ENCODE results near the gene ARHGAP27. TPM values are rescaled to one million over a fixed set of nuclear protein-coding genes. Genes with fewer than 3 reads are reported as not detected.
A peak's percentile ranks its signal among the peaks of the same experiment; 100 is the strongest.

Gene ARHGAP27
- total RNA-seq, 1 donor from 2014 or later = 37.3 TPM

DNA sequence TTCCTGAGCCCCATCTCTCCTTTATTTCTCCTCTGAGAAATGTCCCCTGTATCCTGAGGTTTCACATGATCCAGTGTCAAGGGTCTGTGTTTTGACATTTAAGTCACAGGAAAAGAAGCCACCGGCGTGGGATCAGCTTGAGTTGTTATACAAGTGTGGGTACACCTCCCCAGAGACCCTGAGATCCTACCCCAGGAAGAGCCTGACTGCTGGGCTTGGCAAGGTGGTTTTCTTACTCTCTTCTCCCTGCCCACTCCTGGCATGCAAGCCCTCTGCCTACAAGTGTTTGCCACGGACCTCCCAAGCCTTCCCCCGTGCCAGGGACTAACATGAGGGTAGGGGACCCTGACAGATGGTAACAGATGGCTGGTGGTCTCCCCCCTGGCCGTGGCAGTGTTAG, 2.8 kb upstream of the ARHGAP27 start:
- ATAC-seq (no peak), DNase-seq (no peak)
- intact Hi-C loops (cut with micrococcal nuclease) = no loop called here

- DNase-seq = no peak
- ATAC-seq = no peak
- intact Hi-C loops (cut with micrococcal nuclease) = no loop called here
These were observed 477 bp upstream of the ARHGAP27 start for GRCh38 chr17:45433159-45433535.

GRCh38 chr17:45431531-45432404, 902 bp downstream of the ARHGAP27 start:
- ATAC-seq (peak; percentile 50), DNase-seq (peak; percentile 80)
- intact Hi-C loops (cut with micrococcal nuclease) = no loop called here

GRCh38 chr17:45430738-45431530, 1.7 kb downstream of the ARHGAP27 start:
- DNase-seq (no peak), ATAC-seq (no peak)
- intact Hi-C loops (cut with micrococcal nuclease) = no loop called here

DNA sequence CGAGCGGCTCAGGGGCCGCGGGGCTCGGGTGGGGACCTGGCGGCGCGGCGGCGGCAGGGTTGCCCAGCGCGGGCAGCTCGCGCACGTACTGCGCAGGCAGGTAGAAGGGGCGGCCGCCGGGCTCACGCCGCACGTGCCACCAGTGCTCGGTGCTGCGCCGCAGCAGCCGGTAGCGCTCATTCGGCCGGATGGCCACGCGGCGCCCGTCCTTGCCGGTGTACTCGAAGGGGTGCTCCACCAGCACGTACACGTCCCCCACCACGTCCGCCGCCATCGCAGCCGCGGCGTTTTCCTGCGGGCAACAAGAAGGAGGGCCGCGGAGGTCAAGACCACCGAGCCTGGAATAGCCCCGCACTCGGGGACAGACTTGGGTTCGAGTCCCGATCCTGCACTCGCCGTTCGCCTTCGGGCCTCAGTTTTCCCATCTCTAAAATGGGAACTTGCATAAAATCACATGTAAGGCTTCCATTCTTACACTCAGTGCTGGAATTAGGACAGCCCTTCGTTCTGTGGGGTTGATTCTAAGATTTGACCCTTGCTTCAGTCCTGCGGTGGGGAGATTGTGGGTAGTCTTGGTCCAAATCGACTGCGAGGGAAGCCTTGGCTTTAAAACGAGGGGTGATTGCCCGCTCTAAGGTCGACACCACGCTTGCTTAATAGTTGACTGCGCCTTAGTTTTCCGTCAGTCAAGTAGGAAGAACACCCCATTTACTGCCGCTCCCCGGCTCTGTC, 2.5 kb downstream of the ARHGAP27 start:
- ATAC-seq (no peak), DNase-seq (no peak)
- intact Hi-C loops (cut with micrococcal nuclease) = no loop called here

DNA sequence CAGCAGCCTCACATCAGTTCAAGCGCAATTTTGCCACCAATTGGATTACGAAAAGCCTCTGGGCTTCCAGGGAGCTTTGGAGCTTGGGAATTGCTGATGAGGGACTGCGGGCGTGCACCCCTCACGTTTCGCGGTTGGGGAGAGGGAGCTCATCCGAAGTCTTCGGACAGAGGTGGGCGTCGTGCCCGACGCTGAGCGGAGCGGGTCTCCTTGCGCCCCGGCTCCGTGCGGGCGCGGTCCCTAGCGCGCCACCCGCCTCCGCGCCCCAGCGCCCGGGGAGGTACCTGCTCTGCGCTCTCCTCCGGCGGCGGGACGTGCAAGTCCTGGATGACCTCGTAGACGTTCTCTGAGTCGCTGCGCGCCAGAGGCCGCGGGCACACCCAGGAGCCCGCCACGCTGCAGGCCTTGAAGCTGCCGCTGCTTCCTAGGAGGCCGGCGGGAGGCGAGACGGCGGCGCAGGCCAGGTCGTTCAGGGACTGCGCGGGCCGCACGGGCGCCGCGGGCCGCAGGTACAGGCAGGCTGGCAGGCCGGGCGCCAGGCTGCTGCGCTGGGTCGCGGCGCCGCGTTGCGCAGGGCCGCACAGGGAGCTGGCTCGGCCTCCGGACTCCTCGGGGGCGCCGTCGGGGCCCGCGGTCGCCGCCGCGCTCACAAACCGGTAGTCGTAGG, 3.2 kb downstream of the ARHGAP27 start:
- intact Hi-C loops (cut with micrococcal nuclease) = no loop called here

GRCh38 chr17:45428931-45429338, 3.7 kb downstream of the ARHGAP27 start:
- ATAC-seq (no peak), DNase-seq (no peak)
- intact Hi-C loops (cut with micrococcal nuclease) = no loop called here

More for the DNA sequence above, 3.2 kb downstream of the ARHGAP27 start:
- ATAC-seq = no peak
- no peak for DNase-seq

DNA sequence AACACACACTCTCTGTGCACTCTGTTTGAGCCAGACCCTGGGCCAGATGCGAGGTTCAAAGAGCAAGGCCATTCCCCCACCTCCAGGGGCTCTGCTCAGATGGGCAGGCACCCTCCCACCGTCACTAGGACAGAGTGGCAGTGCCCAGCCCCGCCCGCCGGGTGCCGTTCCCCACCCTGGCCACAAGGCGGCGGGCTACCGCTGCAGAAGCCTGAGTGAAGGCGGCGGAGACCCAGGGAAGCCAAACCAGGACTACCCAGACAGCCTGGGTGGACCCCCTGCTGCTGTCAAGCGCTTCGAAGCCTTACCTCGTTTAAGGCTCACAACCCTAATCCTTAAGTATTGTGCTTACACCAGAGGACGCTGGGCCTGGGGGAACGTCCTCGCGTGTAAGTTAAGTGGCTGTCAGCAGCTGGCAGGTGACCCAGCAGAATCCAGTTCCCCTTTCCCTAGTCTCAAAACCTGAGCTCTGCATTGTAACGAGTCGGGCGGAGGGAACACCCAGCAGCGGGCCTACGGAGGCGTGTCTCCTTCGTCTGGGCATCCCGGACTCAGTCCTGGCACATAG, 4.5 kb downstream of the ARHGAP27 start:
- peak; percentile 57 for ATAC-seq
- intact Hi-C loops (cut with micrococcal nuclease) = no loop called here
- DNase-seq = peak; percentile 87

GRCh38 chr17:45427181-45427835, 5.4 kb downstream of the ARHGAP27 start:
- DNase-seq (no peak), ATAC-seq (no peak)
- intact Hi-C loops (cut with micrococcal nuclease) = no loop called here

DNA sequence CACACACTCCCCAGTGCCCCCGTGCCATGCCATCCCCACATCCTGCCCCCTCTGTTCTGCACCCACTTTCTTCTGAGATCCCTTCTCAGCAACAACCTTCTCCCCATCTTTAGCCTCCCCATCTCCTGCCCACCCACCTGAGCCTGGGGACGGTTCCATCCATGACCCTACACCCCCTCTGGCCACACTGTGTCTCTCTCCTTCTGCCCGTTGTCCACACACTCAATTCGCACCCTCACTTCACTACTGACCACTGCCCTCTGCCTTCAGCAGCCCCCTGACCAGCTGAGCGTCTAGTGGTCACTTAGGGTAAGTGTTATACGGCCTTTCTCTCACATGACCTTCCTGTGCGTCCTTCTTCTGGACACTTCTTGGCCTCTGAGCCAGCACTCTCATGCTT, 6.1 kb downstream of the ARHGAP27 start:
- ATAC-seq = no peak
- intact Hi-C loops (cut with micrococcal nuclease) = no loop called here
- DNase-seq = no peak

DNA sequence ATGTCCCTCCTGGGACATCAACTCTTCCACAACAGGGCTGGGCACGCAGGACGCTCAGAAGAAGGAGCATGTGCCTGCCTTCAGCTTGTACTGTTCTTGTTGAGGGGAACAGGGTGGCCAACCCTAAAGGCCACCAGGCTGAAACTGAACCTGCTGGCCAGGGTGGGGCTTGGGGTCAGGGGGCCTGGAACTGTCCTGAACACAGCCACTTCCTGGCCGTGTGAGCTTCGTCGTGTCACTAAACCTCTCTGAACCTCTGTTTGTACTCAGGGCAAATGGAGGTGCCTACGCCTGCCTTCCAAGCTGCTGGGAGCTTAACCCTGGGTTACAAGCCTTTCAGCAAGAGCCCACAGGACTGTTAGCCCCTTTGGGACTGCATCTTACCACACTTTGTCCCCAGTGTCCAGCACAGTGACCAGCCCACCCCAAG, 6.7 kb downstream of the ARHGAP27 start:
- DNase-seq = no peak
- intact Hi-C loops (cut with micrococcal nuclease) = no loop called here
- no peak for ATAC-seq

- ATAC-seq (peak; percentile 76), DNase-seq (peak; percentile 80)
- intact Hi-C loops (cut with micrococcal nuclease) = no loop called here
These were observed 7.3 kb downstream of the ARHGAP27 start for GRCh38 chr17:45425125-45425983.

DNA sequence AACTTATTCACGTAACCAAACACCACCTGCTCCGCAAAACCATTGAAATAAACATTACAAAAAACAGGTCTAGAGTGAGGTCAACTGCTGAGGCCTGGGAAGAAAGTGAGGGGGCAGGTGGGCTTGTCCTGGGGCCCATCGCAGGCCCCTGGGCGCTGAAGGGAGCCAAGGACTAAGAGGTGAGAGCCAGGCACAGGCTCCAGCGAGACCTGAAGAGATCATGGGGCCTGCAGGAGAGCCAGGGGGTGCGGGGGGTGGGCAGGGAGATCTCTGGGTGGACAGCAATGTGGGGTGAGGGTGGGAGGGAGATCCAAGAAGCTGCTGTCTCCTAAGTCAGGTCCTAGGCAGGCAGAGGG, 7.9 kb downstream of the ARHGAP27 start:
- DNase-seq (peak; percentile 27), ATAC-seq (peak; percentile 5)
- intact Hi-C loops (cut with micrococcal nuclease) = no loop called here

GRCh38 chr17:45423975-45424335, 8.7 kb downstream of the ARHGAP27 start:
- intact Hi-C loops (cut with micrococcal nuclease) = no loop called here
- DNase-seq (no peak), ATAC-seq (no peak)

DNA sequence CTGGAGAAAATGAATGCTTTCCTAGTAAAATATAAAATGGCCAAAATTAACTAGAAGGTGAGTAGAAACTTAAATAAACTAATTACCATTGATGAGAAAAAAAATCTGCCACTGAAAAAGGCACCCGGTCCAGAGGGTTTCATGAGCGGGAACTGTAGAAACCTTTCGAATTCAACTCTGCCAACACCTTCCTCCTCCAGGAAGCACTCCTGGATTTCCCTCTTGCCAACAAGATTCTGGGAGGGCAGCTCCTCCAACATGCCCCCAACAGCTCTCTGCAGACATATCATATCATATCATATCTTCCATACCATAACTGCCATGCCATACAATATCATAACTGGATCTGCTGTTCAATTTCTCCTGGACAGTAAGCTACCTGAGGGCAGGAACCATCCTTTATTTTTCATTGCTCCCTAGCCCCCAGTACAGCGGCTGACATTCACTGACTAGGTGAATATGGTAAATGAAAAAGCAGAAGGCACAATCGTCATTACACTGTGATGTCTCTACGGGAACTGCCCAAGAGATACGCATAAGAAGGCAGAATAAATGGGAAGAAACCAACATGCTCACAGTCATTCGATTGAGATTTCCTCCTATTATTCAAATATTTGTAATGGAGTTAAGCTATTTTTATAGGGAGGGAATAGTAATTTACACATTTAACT, 9.2 kb downstream of the ARHGAP27 start:
- DNase-seq (no peak), ATAC-seq (no peak)
- intact Hi-C loops (cut with micrococcal nuclease) = no loop called here

DNA sequence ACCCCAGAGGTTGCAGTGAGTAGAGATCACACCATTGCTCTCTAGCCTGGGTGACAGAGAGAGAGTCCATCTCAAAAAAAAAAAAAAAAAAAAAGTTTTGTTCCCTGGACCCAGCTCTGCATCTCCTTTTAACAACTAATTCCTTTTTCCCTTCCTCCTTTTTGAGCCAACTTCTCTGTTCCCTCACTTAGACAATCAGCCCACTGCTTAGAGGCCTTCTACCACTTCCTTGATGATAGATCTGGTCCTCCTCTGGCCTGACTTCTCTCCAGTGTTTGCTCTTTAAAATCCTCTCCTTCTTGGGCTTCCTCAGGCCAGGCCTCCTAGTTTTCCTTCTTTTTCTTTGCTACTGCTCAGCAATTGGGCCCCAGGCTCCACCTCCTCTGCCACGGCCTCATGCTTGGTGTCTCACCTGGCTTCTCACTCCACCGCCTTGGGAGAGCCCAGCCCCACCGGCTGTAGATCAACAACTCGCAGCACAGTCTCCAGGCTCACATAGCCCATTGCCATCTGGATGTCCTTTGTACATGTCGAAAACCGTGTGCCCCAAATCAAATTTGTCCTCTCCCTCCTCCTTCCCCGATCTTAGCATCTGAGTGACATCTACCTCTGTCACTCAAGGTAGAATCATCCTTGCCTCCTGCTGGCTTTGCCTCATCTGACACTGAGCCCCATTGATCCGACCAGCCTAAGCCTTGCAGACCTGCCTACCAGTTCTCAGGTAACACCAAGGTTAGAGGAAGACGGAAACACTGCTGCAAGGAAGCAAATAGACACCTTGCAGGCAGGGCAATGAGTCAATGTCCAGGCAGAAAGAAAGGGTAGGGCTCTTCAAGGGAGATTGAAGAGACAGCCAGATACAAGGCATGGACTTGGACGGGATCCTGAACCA, 17.4 kb downstream of the ARHGAP27 start:
- intact Hi-C loops (cut with micrococcal nuclease) = no loop called here
- DNase-seq (peak; percentile 15), ATAC-seq (no peak)
